Fibroblast of skin of right quadriceps (primary cell): ENCODE data around the gene CNTN4.
A peak's percentile ranks its signal among the peaks of the same experiment; 100 is the strongest.

ENCODE experiments used
- DNase-seq: peaks from one replicate; pipeline ENCODE4 v3.0.0-alpha.2; 2013

Gene CNTN4

GRCh38 chr3:2441558-2441957 is 342.9 kb downstream of the CNTN4 start:
- no peak for DNase-seq

- no peak for DNase-seq
These were observed 347.5 kb downstream of the CNTN4 start for GRCh38 chr3:2446146-2446545.

- no peak for DNase-seq
These were observed 353.6 kb downstream of the CNTN4 start for GRCh38 chr3:2452249-2452648.

GRCh38 chr3:2454865-2455264 is 356.2 kb downstream of the CNTN4 start:
- peak; percentile 2 for DNase-seq

GRCh38 chr3:2456788-2457187 is 358.1 kb downstream of the CNTN4 start:
- no peak for DNase-seq

- peak; percentile 58 for DNase-seq
These were observed 360.1 kb downstream of the CNTN4 start for GRCh38 chr3:2458816-2459215.

GRCh38 chr3:2465842-2466241 is 367.2 kb downstream of the CNTN4 start:
- no peak for DNase-seq

- no peak for DNase-seq
These were observed 370.1 kb downstream of the CNTN4 start for GRCh38 chr3:2468816-2469215.

GRCh38 chr3:2476996-2477395 is 378.3 kb downstream of the CNTN4 start:
- DNase-seq: no peak

- DNase-seq: no peak
These were observed 379.0 kb downstream of the CNTN4 start for GRCh38 chr3:2477620-2478019.

- no peak for DNase-seq
These were observed 385.7 kb downstream of the CNTN4 start for GRCh38 chr3:2484162-2485026.

- DNase-seq: no peak
These were observed 386.3 kb downstream of the CNTN4 start for GRCh38 chr3:2485027-2485375.

GRCh38 chr3:2495746-2496145 is 397.1 kb downstream of the CNTN4 start:
- no peak for DNase-seq

GRCh38 chr3:2504912-2505311 is 406.2 kb downstream of the CNTN4 start:
- no peak for DNase-seq

GRCh38 chr3:2506776-2507175 is 408.1 kb downstream of the CNTN4 start:
- no peak for DNase-seq

GRCh38 chr3:2510591-2511145 is 412.0 kb downstream of the CNTN4 start:
- no peak for DNase-seq

- DNase-seq: peak; percentile 17
These were observed 412.7 kb downstream of the CNTN4 start for GRCh38 chr3:2511356-2511755.

GRCh38 chr3:2512881-2513280 is 414.2 kb downstream of the CNTN4 start:
- DNase-seq: no peak

- DNase-seq: no peak
These were observed 415.3 kb downstream of the CNTN4 start for GRCh38 chr3:2513986-2514385.

- DNase-seq: no peak
These were observed 418.2 kb downstream of the CNTN4 start for GRCh38 chr3:2516762-2517441.

GRCh38 chr3:2517500-2518172 is 419.0 kb downstream of the CNTN4 start:
- DNase-seq: no peak

- DNase-seq: no peak
These were observed 424.7 kb downstream of the CNTN4 start for GRCh38 chr3:2523281-2523836.

GRCh38 chr3:2525968-2526367 is 427.3 kb downstream of the CNTN4 start:
- no peak for DNase-seq
